Right ventricle myocardium superior (tissue), 1 donor: ENCODE measurements around the gene EVI5L. TPM values are rescaled to one million over a fixed set of nuclear protein-coding genes. Genes with fewer than 3 reads are reported as not detected.

ENCODE experiments used
- ATAC-seq: fragments of 200-7000 bp; cut with Tn5 transposase; one replicate; pipeline ENCODE4 v1.9.1; 2020; ENCODE audit warnings: mild to moderate bottlenecking; ENCODE audit not compliant: poor library complexity
- DNase-seq: peaks from one replicate; pipeline ENCODE4 v3.0.0-alpha.2; 2020
- intact Hi-C: fragments of 100-400 bp; cut with DNase I; formaldehyde crosslinking; loops from one replicate; pipeline ENCODE4 v1.11.2; 2022
- total RNA-seq: library from RNA; stranded (reverse); fragmentation: NEBNext Ultra II Directional; extraction: Animal tissue kit (Norgen Biotek cat#: 25700); gene quantifications from one replicate; pipeline ENCODE4 v1.2.1, GENCODE V29; 2021
- donor health status: DM: no; HTN: yes; CAD: no; lungs with severe emphysema.

EVI5L gene
- total RNA-seq, 1 donor from 2014 or later: 19.4 TPM

DNA sequence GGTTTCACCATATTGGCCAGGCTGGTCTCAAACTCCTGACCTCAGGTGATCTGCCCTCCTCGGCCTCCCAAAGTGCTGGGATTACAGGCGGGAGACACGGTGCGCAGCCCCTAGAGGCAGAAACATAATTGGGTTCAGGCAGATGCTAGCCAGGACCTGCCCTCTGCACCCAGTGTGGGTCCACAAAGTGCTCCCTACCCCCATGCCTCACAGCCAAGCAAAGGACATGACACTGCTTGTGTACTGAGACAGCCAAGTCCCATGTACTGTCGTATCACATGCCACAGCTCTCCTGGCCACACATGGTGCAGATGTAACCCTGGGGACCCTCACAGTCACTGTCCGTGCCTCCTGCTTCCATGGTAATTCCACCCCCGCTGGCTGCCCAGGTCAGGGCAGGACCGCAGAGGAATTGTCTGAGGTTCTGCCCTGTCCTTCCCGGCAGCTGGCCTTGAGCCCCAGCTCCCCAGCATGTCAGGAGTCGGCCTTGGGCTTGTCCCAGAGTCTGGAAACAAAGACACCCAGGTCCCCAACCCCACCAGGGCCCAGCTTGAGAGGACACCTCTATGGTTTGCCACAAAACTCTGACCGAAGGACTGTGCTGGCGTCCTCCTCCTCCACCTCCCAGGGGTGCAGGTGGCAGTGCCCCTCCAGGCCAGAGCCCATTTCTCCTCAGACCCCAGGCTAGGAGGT, 36.5 kb downstream of the EVI5L start:
- ATAC-seq (no peak), DNase-seq (no peak)
- intact Hi-C loops: no loop called here

DNA sequence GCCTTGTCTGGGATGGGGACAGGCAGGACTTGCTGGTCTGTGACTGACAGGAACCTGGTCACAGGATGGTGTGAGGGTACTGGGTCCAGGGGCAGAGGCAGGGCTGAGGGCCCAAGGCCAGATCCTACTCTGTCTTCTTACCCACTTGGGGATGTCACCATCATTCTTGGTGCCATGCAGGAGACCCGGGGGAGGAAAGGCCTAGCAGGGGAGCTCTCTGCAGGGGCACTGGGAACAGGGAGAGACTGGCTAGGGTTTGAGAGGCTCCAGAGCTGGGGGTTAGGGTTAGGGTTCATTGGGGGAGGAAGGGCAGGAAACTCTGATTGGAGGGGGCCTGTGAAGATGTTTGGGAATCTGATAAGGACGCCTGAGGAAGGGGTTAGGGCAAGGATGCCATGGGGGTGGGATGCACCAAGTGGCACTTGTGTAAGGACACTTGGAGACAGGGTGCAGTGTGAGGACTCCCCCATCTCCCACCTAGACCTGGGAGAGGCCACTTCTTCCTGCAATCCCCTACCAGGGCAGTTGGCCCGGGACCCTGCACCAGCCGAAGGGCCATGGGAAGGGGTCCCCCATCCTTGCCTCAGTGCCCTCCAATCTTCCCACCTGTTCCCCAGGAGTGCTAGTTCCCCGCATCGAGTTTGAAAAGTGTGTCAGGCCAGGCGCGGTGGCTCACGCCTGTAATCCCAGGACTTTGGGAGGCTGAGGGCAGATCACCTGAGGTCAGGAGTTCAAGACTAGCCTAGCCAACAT, 37.2 kb downstream of the EVI5L start:
- DNase-seq (no peak), ATAC-seq (no peak)
- intact Hi-C loops: no loop called here

GRCh38 chr19:7868326-7868670, 38.3 kb downstream of the EVI5L start:
- intact Hi-C loops: no loop called here
- DNase-seq (no peak), ATAC-seq (no peak)

DNA sequence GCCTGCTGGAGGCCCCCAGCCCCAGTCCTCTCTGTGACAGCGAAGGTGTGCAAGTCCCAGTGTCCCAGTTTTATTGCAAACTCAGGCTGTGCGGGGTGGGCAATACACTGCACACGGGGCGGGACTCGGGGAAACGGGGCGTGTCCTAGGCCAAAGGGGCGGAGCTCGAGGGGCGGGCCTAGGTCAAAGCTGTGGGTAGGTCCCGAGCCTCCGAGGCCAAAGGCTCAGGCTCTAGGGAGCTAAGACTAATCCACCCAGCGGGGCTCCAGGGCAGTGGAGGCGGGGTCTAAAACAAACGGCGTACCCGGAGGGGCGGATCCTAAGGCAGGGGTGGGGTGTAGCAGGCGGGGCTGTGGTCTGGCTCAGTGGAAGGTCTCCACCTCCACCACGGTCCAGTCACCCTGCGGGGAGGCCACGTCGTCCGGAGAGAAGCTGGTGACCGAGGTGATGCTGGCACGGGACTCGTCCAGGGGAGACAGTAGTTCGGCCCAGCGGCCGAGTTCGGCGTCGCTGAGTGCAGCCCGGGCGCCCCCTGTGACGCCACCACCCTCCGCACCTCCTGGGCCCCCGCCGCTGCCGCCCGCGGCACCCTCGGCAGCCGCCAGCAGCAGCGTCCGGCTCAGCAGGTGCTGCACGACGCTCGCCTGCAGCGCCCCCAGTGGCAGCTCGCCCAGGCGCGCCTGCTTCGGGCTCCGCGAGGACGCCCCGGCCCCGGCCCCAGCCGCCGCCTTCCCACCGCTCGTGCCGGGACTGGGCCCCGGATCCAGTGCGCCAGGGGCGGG, 38.8 kb downstream of the EVI5L start:
- ATAC-seq: peak; percentile 78
- DNase-seq: peak; percentile 78
- intact Hi-C loops: no loop called here

- ATAC-seq (peak; percentile 68), DNase-seq (peak; percentile 65)
- intact Hi-C loops: no loop called here
These were observed 39.5 kb downstream of the EVI5L start for GRCh38 chr19:7869453-7869909.

- ATAC-seq: peak; percentile 20
- intact Hi-C loops: no loop called here
- no peak for DNase-seq
These were observed 40.0 kb downstream of the EVI5L start for GRCh38 chr19:7869910-7870511.

GRCh38 chr19:7870571-7871436, 40.8 kb downstream of the EVI5L start:
- intact Hi-C loops: no loop called here
- ATAC-seq (no peak), DNase-seq (peak; percentile 64)

DNA sequence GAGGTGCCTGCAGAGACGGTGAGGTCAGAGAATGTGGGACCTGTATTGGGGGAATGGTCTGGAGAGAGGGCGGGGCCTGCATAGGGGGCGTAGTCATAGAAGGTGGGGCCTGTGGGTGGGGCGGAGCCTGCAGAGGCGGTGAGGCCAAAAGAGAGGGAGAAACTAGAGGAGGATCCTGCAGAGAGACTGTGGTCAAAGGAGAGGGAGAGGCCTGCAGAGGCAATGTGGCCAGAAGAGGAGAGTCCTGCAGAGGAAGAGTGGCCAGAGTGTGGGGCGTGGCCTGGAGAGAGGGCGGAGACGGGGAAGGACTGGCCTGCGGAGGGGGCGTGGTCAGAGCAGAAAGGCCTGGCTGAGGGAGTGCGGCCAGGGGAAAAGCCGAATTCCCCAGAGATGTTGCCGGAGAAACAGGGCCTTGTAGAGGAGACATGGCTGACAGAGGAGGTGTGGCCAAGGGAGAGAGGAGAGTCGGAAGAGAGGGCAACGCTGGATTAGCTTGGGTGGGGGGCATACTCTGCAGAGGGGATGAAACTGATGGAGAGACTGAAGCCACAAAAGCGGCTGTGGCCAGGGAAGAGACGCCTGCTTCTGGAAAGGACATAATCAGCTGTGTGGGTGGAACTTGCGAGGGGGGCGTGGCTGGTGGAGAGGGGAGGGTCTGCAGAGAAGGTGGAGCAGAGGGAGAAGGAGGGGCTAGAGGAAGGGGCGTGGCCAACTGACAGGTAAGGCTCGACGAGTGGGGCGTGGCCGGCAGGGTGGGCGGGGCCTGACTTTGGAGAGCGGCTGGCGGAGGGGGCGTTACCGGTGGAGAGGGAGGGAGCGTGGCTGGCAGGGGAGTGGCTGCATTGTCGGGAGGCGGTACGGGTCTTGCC, 41.7 kb downstream of the EVI5L start:
- intact Hi-C loops: no loop called here
- ATAC-seq (peak; percentile 57), DNase-seq (peak; percentile 88)

DNA sequence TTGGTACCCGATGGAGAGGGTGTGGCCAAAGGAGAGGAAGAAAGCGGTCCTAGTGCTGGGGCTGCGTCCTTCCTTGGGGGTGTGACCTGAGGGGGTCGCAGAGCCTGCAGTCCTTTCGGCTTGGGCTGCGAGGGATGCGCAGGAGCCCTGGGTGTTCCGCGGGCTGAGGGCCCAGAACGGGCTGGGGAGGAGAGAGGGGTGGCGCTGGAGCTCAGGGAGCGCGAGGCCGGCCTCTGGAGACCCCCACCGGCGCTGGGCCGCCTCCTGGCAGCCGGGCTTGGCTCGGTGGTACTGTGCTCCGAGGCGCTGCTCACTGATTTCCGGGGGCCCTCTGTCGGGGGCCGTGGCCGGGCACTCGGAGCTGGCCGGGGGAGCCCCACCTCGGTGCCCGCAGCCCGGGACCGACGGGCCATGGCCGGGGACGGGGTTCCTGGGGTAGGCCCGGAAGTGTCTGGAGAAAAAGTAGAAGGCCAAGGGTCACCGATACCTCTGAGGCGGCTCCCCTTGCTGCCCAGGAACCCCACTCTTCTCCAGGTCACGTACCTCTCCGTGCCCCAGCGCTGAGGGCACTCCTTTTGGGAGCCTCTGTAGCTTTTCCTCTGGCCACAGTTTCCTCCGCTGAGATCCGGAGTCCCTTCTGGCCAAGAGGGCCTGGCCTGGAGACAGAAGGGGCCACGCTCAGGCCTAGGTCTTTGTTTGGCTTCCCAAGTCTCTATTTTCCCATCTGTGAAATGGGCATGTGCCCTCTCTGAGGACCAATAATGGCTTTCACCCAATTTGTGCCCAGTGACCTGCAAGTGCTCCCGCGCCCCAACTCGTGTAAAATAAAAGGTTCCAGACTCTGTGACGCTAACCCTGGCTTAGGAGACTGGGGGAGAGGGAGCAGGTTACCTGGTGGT, 42.5 kb downstream of the EVI5L start:
- ATAC-seq (no peak), DNase-seq (no peak)
- intact Hi-C loops: no loop called here

- intact Hi-C loops: no loop called here
- DNase-seq: no peak
- ATAC-seq: no peak
These were observed 43.5 kb downstream of the EVI5L start for GRCh38 chr19:7873304-7874075.

- intact Hi-C loops: no loop called here
- DNase-seq (no peak), ATAC-seq (no peak)
These were observed 44.3 kb downstream of the EVI5L start, which contains the start of gene PRR36 for GRCh38 chr19:7874076-7874896. PRR36 (minus strand) TSS chr19:7874390; CDS start chr19:7873689, 701 bp downstream.

GRCh38 chr19:7874897-7875273, 44.9 kb downstream of the EVI5L start:
- DNase-seq: no peak
- no peak for ATAC-seq
- intact Hi-C loops: no loop called here

DNA sequence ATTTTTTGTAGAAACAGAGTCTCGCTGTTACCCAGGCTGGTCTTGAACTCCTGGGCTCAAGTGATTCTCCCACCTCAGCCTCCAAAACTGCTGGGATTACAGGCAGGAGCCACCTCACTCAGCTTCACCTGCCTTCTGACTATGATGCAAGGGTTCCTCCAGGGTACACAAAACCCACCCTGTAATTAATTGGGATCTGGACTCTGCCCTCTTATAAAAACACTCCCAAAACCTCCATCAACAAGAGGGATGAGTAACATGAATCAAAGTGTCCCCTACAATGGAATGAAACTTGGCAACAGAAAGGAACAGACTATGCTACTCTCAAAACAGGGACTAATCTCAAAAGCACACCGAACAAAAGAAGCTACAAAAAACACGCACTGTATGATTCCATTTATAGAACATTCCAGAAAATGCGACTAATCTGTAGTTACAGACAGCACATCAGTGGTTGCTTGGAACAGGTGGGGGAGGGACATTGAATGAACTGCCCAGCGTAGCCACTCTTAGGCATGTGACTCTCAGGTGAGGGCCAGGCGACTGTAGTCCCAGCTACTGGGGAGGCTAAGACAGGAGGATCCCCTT, 47.3 kb downstream of the EVI5L start:
- ATAC-seq: no peak
- no peak for DNase-seq
- intact Hi-C loops: no loop called here

DNA sequence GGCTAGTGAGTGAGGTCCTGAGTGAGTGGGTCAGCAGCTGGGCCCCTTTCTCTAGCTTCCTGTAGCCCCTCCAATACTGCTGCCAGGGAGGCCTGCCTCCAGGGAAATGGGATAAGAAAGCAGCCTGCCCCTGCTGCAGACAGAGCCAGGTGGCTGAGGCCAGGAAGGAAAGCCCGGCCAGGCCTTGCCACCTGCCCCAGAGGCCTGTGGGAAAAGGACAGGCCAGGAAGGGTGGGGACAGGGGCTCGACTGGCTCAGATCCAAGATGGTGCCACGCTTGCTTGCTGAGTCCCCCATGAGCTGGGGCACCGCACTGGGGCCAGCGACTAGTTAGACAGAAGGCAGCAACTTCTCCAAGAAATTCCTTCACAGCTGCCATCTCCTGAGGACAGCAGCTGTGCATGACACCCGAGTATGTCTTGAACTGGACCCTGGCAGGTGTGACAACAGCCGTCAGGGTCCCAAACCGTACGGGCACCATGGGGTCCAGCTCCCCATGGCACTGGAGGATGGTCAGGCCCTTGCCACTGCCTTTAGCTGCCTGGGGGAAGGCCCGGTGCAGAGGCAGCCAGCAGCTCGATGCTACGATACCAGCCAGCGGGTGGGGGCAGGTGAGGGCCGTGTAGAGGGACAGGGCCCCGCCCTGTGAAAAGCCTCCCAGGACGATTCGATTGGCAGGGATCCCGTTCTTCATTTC, 49.2 kb downstream of the EVI5L start:
- ATAC-seq: no peak
- intact Hi-C loops: no loop called here
- no peak for DNase-seq
